Osteoblast (primary cell): ENCODE results near the gene HYAL1. TPM values are rescaled to one million over a fixed set of nuclear protein-coding genes. Genes with fewer than 3 reads are reported as not detected.
A peak's percentile ranks its signal among the peaks of the same experiment; 100 is the strongest.

Experiments used
- DNase-seq: peaks from one replicate; pipeline ENCODE4 v3.0.0; 2011; ENCODE audit warnings: low spot score, mixed read lengths; ENCODE audit not compliant: insufficient read length; ENCODE audit errors: missing footprints
- H2AFZ ChIP-seq: 2 replicates; pipeline ENCODE4 v1.6.0; 2011; ENCODE audit warnings: mild to moderate bottlenecking, low read length
- H3K27ac ChIP-seq: 2 replicates; pipeline ENCODE4 v1.5.1; 2011; ENCODE audit warnings: mild to moderate bottlenecking, low read depth, low read length, moderate library complexity
- H3K27me3 ChIP-seq: 2 replicates; pipeline ENCODE4 v1.6.0; 2012; ENCODE audit warnings: mild to moderate bottlenecking, control low read depth, inconsistent platforms, low read length, moderate library complexity; ENCODE audit not compliant: insufficient read depth
- H3K36me3 ChIP-seq: 2 replicates; pipeline ENCODE4 v1.5.1; 2011; ENCODE audit warnings: mild to moderate bottlenecking, low read length, control low read depth, moderate library complexity; ENCODE audit not compliant: insufficient read depth
- H3K4me1 ChIP-seq: 2 replicates; pipeline ENCODE4 v1.5.1; 2011; ENCODE audit warnings: mild to moderate bottlenecking, low read length, control low read depth, moderate library complexity; ENCODE audit not compliant: insufficient read depth
- H3K4me2 ChIP-seq: 2 replicates; pipeline ENCODE4 v1.6.0; 2011; ENCODE audit warnings: mild to moderate bottlenecking, low read length; ENCODE audit not compliant: insufficient read depth
- H3K4me3 ChIP-seq: fragments of 200-600 bp; sonication (generic); 3 replicates; pipeline ENCODE4 v1.5.1; 2012; ENCODE audit warnings: mild to moderate bottlenecking, low read length, inconsistent platforms; ENCODE audit not compliant: insufficient read depth
- H3K79me2 ChIP-seq: 2 replicates; pipeline ENCODE4 v1.6.0; 2012; ENCODE audit warnings: mild to moderate bottlenecking, low read length, control low read depth, inconsistent platforms; ENCODE audit not compliant: insufficient read depth
- H3K9me3 ChIP-seq: 2 replicates; pipeline ENCODE4 v1.5.1; 2011; ENCODE audit warnings: low read depth, low read length, control low read depth
- H4K20me1 ChIP-seq: 2 replicates; pipeline ENCODE4 v1.6.0; 2012; ENCODE audit warnings: mild to moderate bottlenecking, low read length, control low read depth; ENCODE audit not compliant: insufficient read depth
- CTCF ChIP-seq: IDR thresholded peaks from 2 replicates; pipeline ENCODE4 v1.5.1; 2011; ENCODE audit warnings: mild to moderate bottlenecking, low read depth, low read length, moderate library complexity; ENCODE audit errors: extremely low read depth
- total RNA-seq: library from RNA; depleted of rRNA; stranded (reverse); fragments of >200 nt; gene quantifications from 2 replicates; pipeline ENCODE4 v1.2.3, GENCODE V29; 2012

HYAL1 gene
- total RNA-seq, 1 donor: under 0.01 TPM

GRCh38 chr3:50261505-50261904 lies 41.9 kb downstream of the HYAL1 start:
- no peaks in the 10 kb centered on the region for H3K9me3 ChIP-seq
- peaks cover 30% of the 10 kb centered on the region for H3K36me3 ChIP-seq
- peak overlapping the region; percentile 85 for H3K4me2 ChIP-seq
- no peak for TF ChIP-seq CTCF
- H3K27me3 ChIP-seq: no peaks in the 10 kb centered on the region
- no peak overlapping the region for H2AFZ ChIP-seq
- peaks cover 8% of the 10 kb centered on the region for H4K20me1 ChIP-seq
- no peak for DNase-seq
- peaks cover 30% of the 10 kb centered on the region for H3K4me1 ChIP-seq
- H3K27ac ChIP-seq: no peak overlapping the region
- peaks cover 16% of the 10 kb centered on the region for H3K79me2 ChIP-seq
- no peak overlapping the region for H3K4me3 ChIP-seq

GRCh38 chr3:50260942-50261441 lies 42.4 kb downstream of the HYAL1 start:
- no peaks in the 10 kb centered on the region for H3K27me3 ChIP-seq
- H3K27ac ChIP-seq: peak overlapping the region; percentile 65
- peak; percentile 88 for DNase-seq
- H2AFZ ChIP-seq: no peak overlapping the region
- no peaks in the 10 kb centered on the region for H3K9me3 ChIP-seq
- H3K4me2 ChIP-seq: peak overlapping the region; percentile 85
- no peak for TF ChIP-seq CTCF
- peaks cover 21% of the 10 kb centered on the region for H3K79me2 ChIP-seq
- H4K20me1 ChIP-seq: peaks cover 13% of the 10 kb centered on the region
- H3K4me1 ChIP-seq: peaks cover 30% of the 10 kb centered on the region
- H3K36me3 ChIP-seq: peaks cover 35% of the 10 kb centered on the region
- peak overlapping the region; percentile 66 for H3K4me3 ChIP-seq

GRCh38 chr3:50260027-50260941 lies 43.1 kb downstream of the HYAL1 start:
- peaks cover 16% of the 10 kb centered on the region for H4K20me1 ChIP-seq
- H2AFZ ChIP-seq: no peak overlapping the region
- TF ChIP-seq CTCF: peak; percentile 75
- no peaks in the 10 kb centered on the region for H3K9me3 ChIP-seq
- peaks cover 25% of the 10 kb centered on the region for H3K79me2 ChIP-seq
- peaks cover 29% of the 10 kb centered on the region for H3K4me1 ChIP-seq
- no peaks in the 10 kb centered on the region for H3K27me3 ChIP-seq
- H3K4me2 ChIP-seq: peak overlapping the region; percentile 85
- peak overlapping the region; percentile 65 for H3K27ac ChIP-seq
- peak; percentile 100 for DNase-seq
- H3K36me3 ChIP-seq: peaks cover 39% of the 10 kb centered on the region
- peak overlapping the region; percentile 66 for H3K4me3 ChIP-seq

- TF ChIP-seq CTCF: no peak
- no peaks in the 10 kb centered on the region for H3K27me3 ChIP-seq
- peaks cover 23% of the 10 kb centered on the region for H4K20me1 ChIP-seq
- no peaks in the 10 kb centered on the region for H3K9me3 ChIP-seq
- peaks cover 33% of the 10 kb centered on the region for H3K79me2 ChIP-seq
- DNase-seq: peak; percentile 88
- peaks cover 45% of the 10 kb centered on the region for H3K36me3 ChIP-seq
- no peak overlapping the region for H3K4me3 ChIP-seq
- H3K27ac ChIP-seq: peak overlapping the region; percentile 65
- peak overlapping the region; percentile 85 for H3K4me2 ChIP-seq
- H3K4me1 ChIP-seq: peaks cover 29% of the 10 kb centered on the region
- H2AFZ ChIP-seq: no peak overlapping the region
Measured at GRCh38 chr3:50259432-50260026, 43.8 kb downstream of the HYAL1 start.
